Activated CD4-positive, alpha-beta T cell treated with anti-CD3 and anti-CD28 coated beads, Interleukin-2, amount 50 U/mL, for 1 hour (primary cell): ENCODE data around the gene PAX9.

ENCODE experiments used
- DNase-seq: peaks from one replicate; pipeline ENCODE4 v3.0.0-alpha.2; 2020

The PAX9 gene

GRCh38 chr14:36656687-36657398 lies 4.8 kb upstream of the PAX9 start:
- no peak for DNase-seq

- no peak for DNase-seq
Measured at GRCh38 chr14:36657399-36658122, 4.1 kb upstream of the PAX9 start.

- DNase-seq: no peak
Measured at GRCh38 chr14:36658123-36659009, 3.3 kb upstream of the PAX9 start.

- no peak for DNase-seq
Measured at GRCh38 chr14:36659010-36659821, 2.4 kb upstream of the PAX9 start.

GRCh38 chr14:36659822-36660735 lies 1.6 kb upstream of the PAX9 start:
- DNase-seq: no peak

- no peak for DNase-seq
Measured at GRCh38 chr14:36660736-36661505, 739 bp upstream of the PAX9 start.

- no peak for DNase-seq
Measured at GRCh38 chr14:36662258-36662542, 540 bp downstream of the PAX9 start.

GRCh38 chr14:36662543-36663403 lies 1.1 kb downstream of the PAX9 start:
- no peak for DNase-seq

GRCh38 chr14:36663404-36664321 lies 2.0 kb downstream of the PAX9 start:
- no peak for DNase-seq

GRCh38 chr14:36664322-36665193 lies 2.9 kb downstream of the PAX9 start:
- no peak for DNase-seq

GRCh38 chr14:36665887-36666415 lies 4.3 kb downstream of the PAX9 start:
- DNase-seq: no peak

GRCh38 chr14:36666416-36667206 lies 5.0 kb downstream of the PAX9 start:
- no peak for DNase-seq

- no peak for DNase-seq
Measured at GRCh38 chr14:36667679-36668078, 6.0 kb downstream of the PAX9 start.

GRCh38 chr14:36671149-36671548 lies 9.5 kb downstream of the PAX9 start:
- DNase-seq: no peak

- no peak for DNase-seq
Measured at GRCh38 chr14:36672095-36672494, 10.4 kb downstream of the PAX9 start.

- DNase-seq: no peak
Measured at GRCh38 chr14:36674659-36675058, 13.0 kb downstream of the PAX9 start.

GRCh38 chr14:36675581-36675980 lies 13.9 kb downstream of the PAX9 start:
- no peak for DNase-seq
